GM19193 (cell line): Measurements from ENCODE around the gene GRIK4.

ENCODE experiments used
- POLR2A ChIP-seq: IDR thresholded peaks from 4 replicates; pipeline ENCODE4 v1.6.1; 2011; ENCODE audit not compliant: insufficient read depth, insufficient read length; ENCODE audit errors: extremely low read depth

Gene GRIK4

GRCh38 chr11:120713296-120713695 lies 201.7 kb downstream of the GRIK4 start:
- no peak for TF ChIP-seq POLR2A

- TF ChIP-seq POLR2A, result no peak
Observed at GRCh38 chr11:120714438-120714837, 202.9 kb downstream of the GRIK4 start.

GRCh38 chr11:120715239-120715638 lies 203.7 kb downstream of the GRIK4 start:
- no peak for TF ChIP-seq POLR2A

GRCh38 chr11:120717042-120717441 lies 205.5 kb downstream of the GRIK4 start:
- no peak for TF ChIP-seq POLR2A

- TF ChIP-seq POLR2A, result no peak
Observed at GRCh38 chr11:120717623-120718022, 206.1 kb downstream of the GRIK4 start.

- TF ChIP-seq POLR2A, result no peak
Observed at GRCh38 chr11:120718171-120718570, 206.6 kb downstream of the GRIK4 start.

- no peak for TF ChIP-seq POLR2A
Observed at GRCh38 chr11:120719348-120719747, 207.8 kb downstream of the GRIK4 start.

- TF ChIP-seq POLR2A, result no peak
Observed at GRCh38 chr11:120720760-120721159, 209.2 kb downstream of the GRIK4 start.

- no peak for TF ChIP-seq POLR2A
Observed at GRCh38 chr11:120722524-120722923, 211.0 kb downstream of the GRIK4 start.

- no peak for TF ChIP-seq POLR2A
Observed at GRCh38 chr11:120723751-120724150, 212.2 kb downstream of the GRIK4 start.

- TF ChIP-seq POLR2A, result no peak
Observed at GRCh38 chr11:120727752-120728151, 216.2 kb downstream of the GRIK4 start.

- TF ChIP-seq POLR2A, result no peak
Observed at GRCh38 chr11:120735035-120735434, 223.5 kb downstream of the GRIK4 start.

GRCh38 chr11:120738516-120739046 lies 227.0 kb downstream of the GRIK4 start:
- no peak for TF ChIP-seq POLR2A

GRCh38 chr11:120739780-120740179 lies 228.2 kb downstream of the GRIK4 start:
- TF ChIP-seq POLR2A, result no peak

- no peak for TF ChIP-seq POLR2A
Observed at GRCh38 chr11:120740380-120740779, 228.8 kb downstream of the GRIK4 start.

GRCh38 chr11:120744016-120744994 lies 232.8 kb downstream of the GRIK4 start:
- no peak for TF ChIP-seq POLR2A
